Measurements from ENCODE around the gene PLA2G6. TPM values are rescaled to one million over a fixed set of nuclear protein-coding genes. Genes with fewer than 3 reads are reported as not detected.

Gene PLA2G6
- total RNA-seq, 1 donor from 2014 or later, result 22.5 TPM

DNA sequence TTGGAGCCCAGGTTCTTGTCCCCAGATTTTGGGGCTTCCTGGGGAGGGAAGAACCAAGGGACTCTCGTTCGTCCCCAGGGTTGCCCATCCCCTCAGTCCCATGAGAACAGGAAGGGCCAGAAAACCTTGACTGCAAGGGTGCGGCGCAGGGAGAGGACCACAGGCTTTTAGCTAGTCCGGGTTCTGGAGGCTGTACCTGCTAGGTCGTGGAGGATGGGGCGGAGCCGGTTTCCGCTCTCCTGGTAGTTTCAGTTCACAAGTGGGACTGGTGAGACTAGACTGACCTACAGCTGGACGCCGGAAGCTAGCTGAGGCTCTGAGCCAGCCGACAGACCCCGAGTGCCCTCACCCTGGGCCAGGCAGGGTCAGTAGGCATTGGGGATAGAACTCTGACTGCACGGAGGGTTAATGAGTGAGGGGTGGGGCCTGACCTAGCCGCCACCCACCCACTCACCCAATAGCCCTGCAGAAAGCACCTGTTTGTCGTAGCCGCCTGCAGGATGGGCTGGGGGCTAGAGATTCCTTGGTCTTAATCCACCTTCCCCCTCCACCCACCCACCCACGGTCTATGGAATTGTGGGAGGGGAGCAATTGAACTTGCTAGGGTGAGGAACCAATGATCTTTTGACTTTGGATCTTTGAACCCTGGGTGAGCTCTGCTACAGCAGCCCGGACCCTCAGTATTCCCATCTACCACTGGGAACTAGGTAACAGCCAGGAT, 21.6 kb upstream of the PLA2G6 start:
- Mint-ChIP-seq H3K4me1 (ENCODE audit: unreplicated experiment) (peaks cover 23% of the 10 kb centered on the region), H3K9me3 (ENCODE audit: unreplicated experiment) (no peaks in the 10 kb centered on the region), H3K27me3 (ENCODE audit: unreplicated experiment) (peaks cover 15% of the 10 kb centered on the region), H3K4me3 (ENCODE audit: unreplicated experiment) (peak overlapping the region; percentile 83), H3K27ac (ENCODE audit: unreplicated experiment) (no peak overlapping the region), H3K36me3 (ENCODE audit: low read depth, unreplicated experiment) (no peaks in the 10 kb centered on the region)
- DNase-seq (ENCODE audit: low spot score), result no peak
- TF ChIP-seq CTCF (IDR thresholded peaks at IDR 0.05; ENCODE audit: unreplicated experiment), result no peak

DNA sequence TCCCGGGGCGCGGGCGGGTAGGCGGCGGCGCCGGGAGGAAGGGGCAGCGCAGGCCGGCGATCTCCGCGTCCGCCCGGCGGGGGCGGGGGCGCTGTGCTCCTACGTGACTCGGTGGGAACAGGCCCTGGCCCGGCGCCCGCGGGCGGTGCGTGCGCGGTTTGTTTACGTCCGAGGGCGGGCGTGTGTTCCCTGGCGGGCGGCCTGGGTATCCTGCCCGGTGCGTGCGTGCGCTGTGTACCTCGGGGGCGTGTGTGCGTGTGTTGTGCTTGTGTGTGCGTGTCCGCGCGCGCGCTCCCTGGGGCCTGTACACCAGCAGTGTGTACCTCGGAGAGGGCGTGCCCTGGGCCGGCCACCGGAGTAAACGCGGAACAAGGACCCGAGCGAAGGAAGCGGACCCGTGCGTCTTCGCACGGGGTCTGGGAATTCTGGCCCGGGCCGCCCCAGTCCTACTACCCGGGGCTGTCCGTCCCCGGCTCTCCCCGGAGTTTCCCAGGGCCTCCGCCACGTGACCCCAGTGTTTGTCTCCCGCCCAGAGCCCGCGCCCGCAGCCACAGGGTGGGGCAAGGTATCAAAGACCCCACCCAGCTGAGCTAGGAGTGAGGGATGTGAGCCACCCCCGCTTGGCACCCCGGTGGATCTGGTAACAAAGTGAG, 20.9 kb upstream of the PLA2G6 start:
- H3K36me3 Mint-ChIP-seq (ENCODE audit: low read depth, unreplicated experiment), result no peaks in the 10 kb centered on the region
- H3K27me3 Mint-ChIP-seq (ENCODE audit: unreplicated experiment), result peaks cover 15% of the 10 kb centered on the region
- TF ChIP-seq CTCF (IDR thresholded peaks at IDR 0.05; ENCODE audit: unreplicated experiment), result no peak
- DNase-seq (ENCODE audit: low spot score), result peak; percentile 65
- H3K9me3 Mint-ChIP-seq (ENCODE audit: unreplicated experiment), result no peaks in the 10 kb centered on the region
- no peak overlapping the region for H3K27ac Mint-ChIP-seq (ENCODE audit: unreplicated experiment)
- peak overlapping the region; percentile 85 for H3K4me3 Mint-ChIP-seq (ENCODE audit: unreplicated experiment)
- H3K4me1 Mint-ChIP-seq (ENCODE audit: unreplicated experiment), result peaks cover 23% of the 10 kb centered on the region

GRCh38 chr22:38201711-38202436, 20.2 kb upstream of the PLA2G6 start, which contains the start of gene MAFF:
MAFF (plus strand) TSS chr22:38201994; CDS start chr22:38213854, 11,860 bp downstream.
- H3K27me3 Mint-ChIP-seq (ENCODE audit: unreplicated experiment), result peaks cover 15% of the 10 kb centered on the region
- H3K36me3 Mint-ChIP-seq (ENCODE audit: low read depth, unreplicated experiment), result no peaks in the 10 kb centered on the region
- H3K4me3 Mint-ChIP-seq (ENCODE audit: unreplicated experiment), result peak within 1 kb of the TSS; percentile 85
- no peak for TF ChIP-seq CTCF (IDR thresholded peaks at IDR 0.05; ENCODE audit: unreplicated experiment)
- peak; percentile 92 for DNase-seq (ENCODE audit: low spot score)
- H3K9me3 Mint-ChIP-seq (ENCODE audit: unreplicated experiment), result no peaks in the 10 kb centered on the region
- peaks cover 23% of the 10 kb centered on the region for H3K4me1 Mint-ChIP-seq (ENCODE audit: unreplicated experiment)
- H3K27ac Mint-ChIP-seq (ENCODE audit: unreplicated experiment), result peak within 1 kb of the TSS; percentile 43

DNA sequence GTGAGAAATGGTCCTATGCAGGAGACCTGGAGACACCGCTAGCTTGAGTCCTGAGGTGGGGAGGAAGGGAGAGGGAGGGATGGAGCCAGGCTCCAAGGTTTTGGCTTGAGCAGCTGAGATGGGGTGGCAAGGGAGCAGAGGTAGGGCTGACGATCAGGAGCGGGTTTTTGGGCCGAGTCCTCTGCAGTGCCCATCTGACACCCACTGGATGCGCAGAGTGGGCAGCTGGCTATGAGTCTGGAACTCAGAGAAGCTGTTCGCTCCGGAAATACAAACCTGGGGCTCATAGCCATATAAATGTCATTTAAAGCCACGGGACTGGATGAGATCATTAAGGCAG, 19.7 kb upstream of the PLA2G6 start:
- Mint-ChIP-seq H3K4me1 (ENCODE audit: unreplicated experiment) (peaks cover 23% of the 10 kb centered on the region), H3K36me3 (ENCODE audit: low read depth, unreplicated experiment) (no peaks in the 10 kb centered on the region), H3K27ac (ENCODE audit: unreplicated experiment) (peak overlapping the region; percentile 43), H3K9me3 (ENCODE audit: unreplicated experiment) (no peaks in the 10 kb centered on the region), H3K4me3 (ENCODE audit: unreplicated experiment) (peak overlapping the region; percentile 82), H3K27me3 (ENCODE audit: unreplicated experiment) (peaks cover 15% of the 10 kb centered on the region)
- no peak for DNase-seq (ENCODE audit: low spot score)
- no peak for TF ChIP-seq CTCF (IDR thresholded peaks at IDR 0.05; ENCODE audit: unreplicated experiment)
